GM23248 (cell line): ENCODE results near the gene DOCK3. TPM values are rescaled to one million over a fixed set of nuclear protein-coding genes. Genes with fewer than 3 reads are reported as not detected.
"Not testable (repeated sequence)": the region's sequence is repeated elsewhere in the genome, so short reads cannot be mapped to it uniquely, and the experiment has no call there.

Source experiments
- DNase-seq: peaks from one replicate; pipeline ENCODE4 v3.0.0-alpha.2; 2015
- H2AFZ ChIP-seq: fragments of 200-600 bp; sonication (generic); 2 replicates; pipeline ENCODE4 v1.6.1; 2016; ENCODE audit warnings: antibody characterized with exemption
- H3F3A ChIP-seq: fragments of 200-600 bp; sonication (generic); 2 replicates; pipeline ENCODE4 v1.6.1; 2016; ENCODE audit warnings: mild to moderate bottlenecking, antibody characterized with exemption, mixed run types; ENCODE audit not compliant: insufficient read depth
- H3K27ac ChIP-seq: fragments of 200-600 bp; sonication (generic); 2 replicates; pipeline ENCODE4 v1.5.1; 2016; ENCODE audit warnings: mild to moderate bottlenecking
- H3K27me3 ChIP-seq: fragments of 200-600 bp; sonication (generic); replicated peaks from 2 replicates; pipeline ENCODE4 v1.6.1; 2016; ENCODE audit warnings: mild to moderate bottlenecking; ENCODE audit not compliant: insufficient read depth
- H3K36me3 ChIP-seq: fragments of 200-600 bp; sonication (generic); 2 replicates; pipeline ENCODE4 v1.6.1; 2016; ENCODE audit warnings: low read depth, mild to moderate bottlenecking
- H3K4me1 ChIP-seq: fragments of 200-600 bp; sonication (generic); 2 replicates; pipeline ENCODE4 v1.6.1; 2016; ENCODE audit warnings: mild to moderate bottlenecking; ENCODE audit not compliant: insufficient read depth
- H3K4me2 ChIP-seq: fragments of 200-600 bp; sonication (generic); one replicate; pipeline ENCODE4 v1.6.1; 2016; ENCODE audit warnings: mild to moderate bottlenecking; ENCODE audit not compliant: unreplicated experiment
- H3K4me3 ChIP-seq: fragments of 200-600 bp; sonication (generic); 2 replicates; pipeline ENCODE4 v1.5.1; 2016; ENCODE audit warnings: mild to moderate bottlenecking
- H3K79me2 ChIP-seq: fragments of 200-600 bp; sonication (generic); 2 replicates; pipeline ENCODE4 v1.6.1; 2016; ENCODE audit warnings: mild to moderate bottlenecking; ENCODE audit not compliant: insufficient read depth
- H3K9ac ChIP-seq: fragments of 200-600 bp; sonication (generic); 2 replicates; pipeline ENCODE4 v1.6.1; 2016; ENCODE audit warnings: mild to moderate bottlenecking
- H3K9me2 ChIP-seq: fragments of 200-600 bp; sonication (generic); 2 replicates; pipeline ENCODE4 v1.6.1; 2016; ENCODE audit warnings: mixed run types, mild to moderate bottlenecking, moderate library complexity; ENCODE audit not compliant: insufficient read depth
- H3K9me3 ChIP-seq: fragments of 200-600 bp; sonication (generic); one replicate; pipeline ENCODE4 v1.6.1; 2017; ENCODE audit warnings: low read depth
- H4K20me1 ChIP-seq: fragments of 200-600 bp; sonication (generic); 2 replicates; pipeline ENCODE4 v1.6.0; 2016; ENCODE audit not compliant: insufficient read depth
- EZH2 ChIP-seq: fragments of 200-600 bp; sonication (generic); IDR thresholded peaks from 2 replicates; pipeline ENCODE4 v1.6.1; 2018; ENCODE audit warnings: antibody characterized with exemption, mild to moderate bottlenecking; ENCODE audit not compliant: insufficient read depth, poor library complexity, severe bottlenecking
- EZH2phosphoT487 ChIP-seq: fragments of 200-600 bp; sonication (generic); IDR thresholded peaks from 2 replicates; pipeline ENCODE4 v1.6.1; 2018; ENCODE audit warnings: antibody characterized with exemption, moderate library complexity, mild to moderate bottlenecking, low read depth; ENCODE audit not compliant: insufficient read depth
- WGBS, 2 experiments: methylation state at CpG; one replicate each; pipeline ENCODE4 v1.1.6; 2015 to 2017; ENCODE audit warnings: low lambda C conversion rate in 2 of 2, low coverage in 1 of 2; ENCODE audit errors: missing lambda C conversion rate in 2 of 2; 5-methylcytosine and 5-hydroxymethylcytosine counted together
- in situ Hi-C: fragments of 300-500 bp; cut with MboI; formaldehyde crosslinking; loops from 2 replicates; pipeline ENCODE4 v1.15.0; 2020
- polyA plus RNA-seq: library from polyadenylated mRNA; unstranded; fragments of >200 nt; fragmentation: Nextera tagmentation; extraction: Ambion mirVana; gene quantifications from 2 replicates; pipeline ENCODE4 v1.2.1, GENCODE V29; 2016
- total RNA-seq: library from RNA; depleted of rRNA; stranded (reverse); fragments of >200 nt; shearing (Covaris generic); gene quantifications from 2 replicates; pipeline ENCODE4 v1.2.3, GENCODE V29; 2014

The DOCK3 gene
- total and polyA plus RNA-seq, 2 experiments from 2014 or later = 0.23 to 0.43 TPM

DNA sequence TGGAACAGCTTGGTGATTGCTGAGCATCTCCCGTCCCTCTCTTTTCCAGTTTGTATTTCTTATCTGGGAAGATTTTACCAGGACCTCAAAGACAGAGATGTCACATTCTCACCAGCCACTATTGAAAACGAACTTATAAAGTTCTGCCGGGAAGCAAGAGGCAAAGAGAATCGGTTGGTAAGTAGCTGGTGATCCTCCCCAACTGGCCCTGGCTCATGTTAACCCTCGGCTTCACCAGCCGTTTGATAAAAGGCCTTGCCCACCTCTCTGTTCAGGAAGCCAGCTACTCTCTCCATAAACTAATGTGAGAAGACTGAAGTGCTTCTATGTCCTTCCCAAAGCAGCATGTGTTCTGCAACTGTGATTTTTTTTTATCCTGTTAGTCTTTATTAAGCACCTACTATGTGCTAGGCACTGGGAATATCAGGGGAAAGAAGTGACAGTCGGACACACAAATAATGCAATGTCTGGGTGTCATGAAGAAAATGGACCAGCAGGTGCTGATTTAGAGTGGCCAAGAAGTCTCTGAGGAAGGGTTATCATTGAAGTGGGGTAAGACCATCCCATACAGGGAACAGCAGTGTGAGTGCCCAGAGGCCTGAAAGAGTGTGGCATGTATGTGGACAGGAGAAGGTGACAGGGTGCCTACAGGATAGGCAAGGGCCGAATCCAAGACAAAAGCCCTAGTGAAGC lies 711.6 kb downstream of the DOCK3 start:
- Histone ChIP-seq H3K4me1 (peaks cover 16% of the 10 kb centered on the region), H3F3A (peaks cover 27% of the 10 kb centered on the region), H3K9me3 (no peaks in the 10 kb centered on the region), H3K27me3 (no peaks in the 10 kb centered on the region), H3K36me3 (no peaks in the 10 kb centered on the region; the same call in 1 of the 2 replicates), H3K27ac (no peak overlapping the region; the same call in 1 of the 2 replicates), H3K4me2 (peak overlapping the region; percentile 75), H3K79me2 (peaks cover 54% of the 10 kb centered on the region), H2AFZ (no peak overlapping the region), H3K9ac (peak overlapping the region; percentile 98), H3K4me3 (peak overlapping the region; percentile 98), H3K9me2 (no peaks in the 10 kb centered on the region), H4K20me1 (no peaks in the 10 kb centered on the region)
- 23 to 26% methylated on average over 8 of the region's 8 CpGs for WGBS, 2 experiments
- peak; percentile 37 for DNase-seq
- TF ChIP-seq EZH2phosphoT487 (no peak), EZH2 (no peak)
- in situ Hi-C loops = no loop called here

GRCh38 chr3:51386852-51387229 lies 712.1 kb downstream of the DOCK3 start:
- Histone ChIP-seq H3K79me2 (peaks cover 57% of the 10 kb centered on the region), H3K4me3 (peak overlapping the region; percentile 98), H3F3A (peaks cover 27% of the 10 kb centered on the region), H3K4me2 (peak overlapping the region; percentile 75), H3K36me3 (no peaks in the 10 kb centered on the region; the same call in 1 of the 2 replicates), H2AFZ (no peak overlapping the region), H3K4me1 (peaks cover 16% of the 10 kb centered on the region), H3K9me3 (no peaks in the 10 kb centered on the region), H3K9ac (peak overlapping the region; percentile 98), H3K9me2 (no peaks in the 10 kb centered on the region), H4K20me1 (no peaks in the 10 kb centered on the region), H3K27me3 (no peaks in the 10 kb centered on the region), H3K27ac (peak overlapping the region; percentile 10; the same call in 1 of the 2 replicates)
- 82 to 84% methylated on average over 5 of the region's 5 CpGs for WGBS, 2 experiments
- in situ Hi-C loops = no loop called here
- DNase-seq = no peak
- TF ChIP-seq EZH2phosphoT487 (no peak), EZH2 (no peak)

GRCh38 chr3:51387281-51387680 lies 712.6 kb downstream of the DOCK3 start:
- Histone ChIP-seq H3K9ac (peak overlapping the region; percentile 98), H3K4me2 (peak overlapping the region; percentile 75), H3F3A (peaks cover 27% of the 10 kb centered on the region), H3K79me2 (peaks cover 61% of the 10 kb centered on the region), H3K27ac (peak overlapping the region; percentile 10; the same call in 1 of the 2 replicates), H3K4me1 (peaks cover 19% of the 10 kb centered on the region), H3K4me3 (peak overlapping the region; percentile 98)
- H3K36me3 ChIP-seq, H2AFZ ChIP-seq, DNase-seq, H3K27me3 ChIP-seq, H3K9me3 ChIP-seq, H3K9me2 ChIP-seq, H4K20me1 ChIP-seq, in situ Hi-C loops: not testable (repeated sequence)
- 73 to 83% methylated on average over 6 of the region's 6 CpGs for WGBS, 2 experiments

GRCh38 chr3:51388286-51389029 lies 713.7 kb downstream of the DOCK3 start:
- peaks cover 26% of the 10 kb centered on the region for H3K4me1 ChIP-seq
- in situ Hi-C loops = no loop called here
- no peak overlapping the region for H3K27ac ChIP-seq
- H3K4me2 ChIP-seq = no peak overlapping the region
- peaks cover 68% of the 10 kb centered on the region for H3K79me2 ChIP-seq
- no peaks in the 10 kb centered on the region for H4K20me1 ChIP-seq
- no peak overlapping the region for H3K4me3 ChIP-seq
- H3K27me3 ChIP-seq = no peaks in the 10 kb centered on the region
- H3K36me3 ChIP-seq = no peaks in the 10 kb centered on the region; the same call in 1 of the 2 replicates
- H3K9me3 ChIP-seq = no peaks in the 10 kb centered on the region
- H3K9me2 ChIP-seq = no peaks in the 10 kb centered on the region
- H2AFZ ChIP-seq = no peak overlapping the region
- H3F3A ChIP-seq = peaks cover 27% of the 10 kb centered on the region
- WGBS, 2 experiments = 64% methylated on average over 6 of the region's 6 CpGs
- 0 out of 2 replicates have a peak overlapping the region, but pooled peaks have one; percentile 26 for H3K9ac ChIP-seq
- peak; percentile 43 for DNase-seq
- no peak for TF ChIP-seq EZH2
- TF ChIP-seq EZH2phosphoT487 = no peak
